HG02642 (cell line): ENCODE results near the gene CHST11.
"Not testable (repeated sequence)": the region's sequence is repeated elsewhere in the genome, so short reads cannot be mapped to it uniquely, and the experiment has no call there.

ENCODE experiments used
- ATAC-seq: cut with Tn5 transposase; IDR thresholded peaks from one replicate; pipeline ENCODE4 v1.9.1; 2021; ENCODE audit warnings: mild to moderate bottlenecking; ENCODE audit not compliant: unreplicated experiment, poor library complexity

Gene CHST11

GRCh38 chr12:104805186-104805585 is 348.4 kb downstream of the CHST11 start:
- ATAC-seq: no peak

GRCh38 chr12:104806194-104806593 is 349.4 kb downstream of the CHST11 start:
- not testable (repeated sequence) for ATAC-seq

- ATAC-seq: no peak
These were observed 352.5 kb downstream of the CHST11 start for GRCh38 chr12:104809251-104809650.

DNA sequence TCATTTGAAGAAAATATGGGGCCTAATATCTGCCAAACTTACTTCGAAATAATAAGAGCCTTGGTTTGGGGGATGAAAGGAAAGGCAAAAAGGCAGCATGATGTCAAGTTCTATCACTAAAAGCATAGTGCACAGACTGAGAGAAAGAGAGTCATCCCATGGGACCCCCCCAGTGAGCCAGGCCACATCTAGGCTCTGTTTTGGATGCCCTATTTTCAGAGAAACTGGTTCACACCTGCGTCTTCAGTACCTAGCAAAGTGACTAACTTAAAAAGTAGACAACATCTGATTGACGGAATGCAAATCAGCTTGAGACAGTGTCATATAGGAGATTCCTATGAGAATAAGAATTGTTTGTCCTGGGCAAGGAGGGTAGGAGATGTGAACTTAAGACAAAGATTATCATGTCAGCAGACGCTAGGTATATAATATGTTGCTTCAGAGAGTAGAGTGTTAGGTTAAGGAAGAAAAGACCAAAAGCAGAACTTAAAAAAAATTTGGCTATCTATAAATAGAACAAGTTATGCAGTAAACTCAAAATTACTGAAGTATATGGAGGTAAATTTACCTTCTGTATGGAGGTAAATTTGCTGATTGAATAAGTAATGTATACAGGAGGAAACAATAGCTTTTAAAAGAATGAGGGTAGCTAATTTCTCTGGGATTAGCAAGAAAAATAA is 353.1 kb downstream of the CHST11 start:
- no peak for ATAC-seq
